Endothelial cell of umbilical vein (primary cell): ENCODE results near the gene SV2C. TPM values are rescaled to one million over a fixed set of nuclear protein-coding genes. Genes with fewer than 3 reads are reported as not detected.

Source experiments
- BruUV-seq: library from RNA; stranded (reverse); fragments of 400-500 nt; replicated peaks from 2 replicates; lab custom pipeline; 2021; lab: Mats Ljungman, UMichigan
- CTCF ChIA-PET: fragments of 300-600, 350-600 bp; sonication (Branson Sonifier 250); formaldehyde crosslinking; loops from one replicate; lab custom pipeline; 2021; ENCODE audit warnings: antibody characterized with exemption, inconsistent platforms; lab: Charles Lee
- POLR2A ChIA-PET: fragments of 300-600, 350-600 bp; sonication (Branson Sonifier 250); formaldehyde crosslinking; loops from one replicate; lab custom pipeline; 2021; ENCODE audit warnings: antibody characterized with exemption, inconsistent platforms; lab: Charles Lee
- DNase-seq: peaks from one replicate; pipeline ENCODE4 v3.0.0-alpha.2; 2011; ENCODE audit warnings: low read depth, low spot score
- FAIRE-seq: peaks from 2 replicates; lab custom pipeline; 2011; peaks lifted over from hg19 to GRCh38; lab: Jason Lieb, UNC
- H2AFZ ChIP-seq: 2 replicates; pipeline ENCODE4 v1.6.0; 2012; ENCODE audit warnings: low read depth, low read length, control low read depth, inconsistent platforms
- H3K27ac ChIP-seq: 2 replicates; pipeline ENCODE4 v1.5.1; 2011; ENCODE audit warnings: low read depth, mild to moderate bottlenecking, control low read depth, low read length, moderate library complexity; ENCODE audit not compliant: insufficient read depth
- H3K27me3 ChIP-seq, 2 experiments: 2 replicates each; pipeline versions ENCODE4 v1.6.0 to v1.6.1; 2011; ENCODE audit warnings: low read length in 2 of 2, mixed read lengths in 1 of 2; ENCODE audit not compliant: control insufficient read depth in 2 of 2, insufficient read depth in 2 of 2
- H3K36me3 ChIP-seq, 2 experiments: 2 replicates in 1 of 2; 3 replicates in 1 of 2; pipeline ENCODE4 v1.5.1; 2011; ENCODE audit warnings: low read length in 2 of 2, mild to moderate bottlenecking in 1 of 2, moderate library complexity in 1 of 2; ENCODE audit not compliant: control insufficient read depth in 2 of 2, insufficient read depth in 2 of 2; ENCODE audit errors: extremely low read depth in 1 of 2
- H3K4me1 ChIP-seq: 3 replicates; pipeline ENCODE4 v1.5.1; 2011; ENCODE audit warnings: mild to moderate bottlenecking, low read length; ENCODE audit not compliant: control insufficient read depth, insufficient read depth; ENCODE audit errors: extremely low read depth
- H3K4me2 ChIP-seq: 2 replicates; pipeline ENCODE4 v1.6.1; 2011; ENCODE audit warnings: low read length, control low read depth, mixed read lengths; ENCODE audit not compliant: insufficient read depth
- H3K4me3 ChIP-seq, 3 experiments: fragments of 200-600 bp in 1 of 3; sonication (generic), shearing (Covaris generic) in 1 of 3; replicated peaks in 1 of 3; 2 replicates each; pipeline ENCODE4 v1.5.1; 2011 to 2016; ENCODE audit warnings: control low read depth in 3 of 3, low read length in 3 of 3, mild to moderate bottlenecking in 2 of 3, inconsistent platforms in 1 of 3, low read depth in 1 of 3, moderate library complexity in 1 of 3; ENCODE audit not compliant: insufficient read depth in 1 of 3
- H3K79me2 ChIP-seq: 2 replicates; pipeline ENCODE4 v1.6.0; 2012; ENCODE audit warnings: low read length, inconsistent platforms; ENCODE audit not compliant: control insufficient read depth, insufficient read depth
- H3K9ac ChIP-seq: replicated peaks from 2 replicates; pipeline ENCODE3; 2011; ENCODE audit warnings: low read length, control low read depth; ENCODE audit not compliant: insufficient read depth; ENCODE audit errors: extremely low read depth
- H3K9me1 ChIP-seq: replicated peaks from 3 replicates; pipeline ENCODE4 v1.6.0; 2011; ENCODE audit warnings: mild to moderate bottlenecking, low read length; ENCODE audit not compliant: control insufficient read depth, insufficient read depth; ENCODE audit errors: extremely low read depth
- H3K9me3 ChIP-seq: replicated peaks from 2 replicates; pipeline ENCODE4 v1.5.1; 2012; ENCODE audit warnings: low read length, inconsistent platforms; ENCODE audit not compliant: control insufficient read depth, insufficient read depth
- H4K20me1 ChIP-seq: replicated peaks from 2 replicates; pipeline ENCODE3; 2011; ENCODE audit warnings: mild to moderate bottlenecking, low read length; ENCODE audit not compliant: control insufficient read depth, insufficient read depth; ENCODE audit errors: extremely low read depth
- CTCF ChIP-seq, 2 donors: IDR thresholded peaks; 1 replicate in 1 of 2; 2 replicates in 1 of 2; pipeline ENCODE4 v1.5.1; 2011; ENCODE audit warnings: low read length in 2 of 2, mild to moderate bottlenecking in 2 of 2, moderate library complexity in 2 of 2, control low read depth in 1 of 2, inconsistent platforms in 1 of 2, low read depth in 1 of 2; ENCODE audit not compliant: insufficient read depth in 1 of 2; ENCODE audit errors: extremely low read depth in 1 of 2
- EZH2 ChIP-seq: IDR thresholded peaks from 2 replicates; pipeline ENCODE4 v1.6.1; 2012; ENCODE audit warnings: borderline replicate concordance, low read depth, mild to moderate bottlenecking, moderate library complexity, low read length, inconsistent platforms; ENCODE audit not compliant: severe bottlenecking
- FOS ChIP-seq: IDR thresholded peaks from 2 replicates; pipeline ENCODE4 v1.6.1; 2011; ENCODE audit warnings: mild to moderate bottlenecking, low read length, moderate library complexity, borderline replicate concordance; ENCODE audit not compliant: insufficient read depth
- GATA2 ChIP-seq: IDR thresholded peaks from 2 replicates; pipeline ENCODE4 v1.7.0; 2011; ENCODE audit warnings: low read depth, mild to moderate bottlenecking, moderate library complexity, mixed read lengths, low read length; ENCODE audit not compliant: insufficient read length, insufficient read depth
- JUN ChIP-seq: IDR thresholded peaks from 2 replicates; pipeline ENCODE4 v1.6.1; 2011; ENCODE audit warnings: borderline replicate concordance, low read depth; ENCODE audit not compliant: insufficient read length, insufficient read depth
- MAX ChIP-seq: IDR thresholded peaks from 2 replicates; pipeline ENCODE4 v1.6.1; 2011; ENCODE audit not compliant: insufficient read depth, insufficient read length
- MYC ChIP-seq: IDR thresholded peaks from one replicate; pipeline ENCODE4 v1.6.1; 2011; ENCODE audit warnings: mild to moderate bottlenecking, low read depth, low read length
- POLR2A ChIP-seq: IDR thresholded peaks from 2 replicates; pipeline ENCODE4 v1.6.1; 2012; ENCODE audit warnings: low read depth, mild to moderate bottlenecking, control low read depth, low read length
- POLR2AphosphoS5 ChIP-seq: IDR thresholded peaks from 2 replicates; pipeline ENCODE4 v1.6.1; 2012; ENCODE audit warnings: low read depth, mild to moderate bottlenecking, control low read depth, low read length, moderate library complexity; ENCODE audit not compliant: insufficient read depth
- dilution Hi-C: fragments of 300-500 bp; cut with MboI; formaldehyde crosslinking; loops from one replicate; pipeline ENCODE4 v1.15.0; 2019; ENCODE audit warnings: low sequenced_read_pairs; ENCODE audit not compliant: extremely low pct_ligation_motif_present
- intact Hi-C: fragments of 100-400 bp; cut with micrococcal nuclease; formaldehyde crosslinking; loops from one replicate; pipeline ENCODE4 v1.10.0; 2022
- polyA plus RNA-seq, 4 experiments: library from polyadenylated mRNA; depleted of rRNA in 3 of 4; stranded (reverse) in 3 of 4; unstranded in 1 of 4; fragments of >200 nt; gene quantifications; 2 replicates each; pipeline versions ENCODE4 v1.2.1 to v1.2.3, GENCODE V29; 2011 to 2012; ENCODE audit warnings: missing spikeins in 1 of 4
- total RNA-seq: library from RNA; stranded (reverse); gene quantifications from 2 replicates; pipeline ENCODE4 v1.2.3, GENCODE V29; 2021

Gene SV2C
- total and polyA plus RNA-seq, 2 donors (not counting 3 experiments of a cell fraction or from before 2014, with no cell fraction given) = not detected

- FAIRE-seq (no peak), DNase-seq (no peak)
- Histone ChIP-seq H3K9ac (no peak overlapping the region), H3K79me2 (no peaks in the 10 kb centered on the region), H3K36me3 (no peaks in the 10 kb centered on the region), H3K9me3 (no peaks in the 10 kb centered on the region), H3K27ac (no peak overlapping the region), H3K4me2 (peak overlapping the region; percentile 74), H3K4me3 (no peak overlapping the region), H4K20me1 (no peaks in the 10 kb centered on the region), H2AFZ (no peak overlapping the region), H3K9me1 (no peaks in the 10 kb centered on the region), H3K4me1 (peaks cover 7% of the 10 kb centered on the region), H3K27me3 (peaks cover 34 to 51% of the 10 kb centered on the region in 2 experiments)
- intact Hi-C loops = loop anchor here (5.0 kb wide), 1 partner anchor 240 kb away; no protein-coding TSS in a partner anchor
- no TSS peak for BruUV-seq
- TF ChIP-seq GATA2 (no peak), POLR2AphosphoS5 (no peak), MAX (no peak), JUN (no peak), CTCF (IDR thresholded peaks at IDR 0.05; ENCODE audit: extremely low read depth in 1 of 2, insufficient read depth in 1 of 2, low read depth in 1 of 2, low read length in 2 of 2) (no peak), FOS (no peak), EZH2 (no peak), MYC (no peak), POLR2A (no peak)
- dilution Hi-C loops = no loop called here
- CTCF ChIA-PET = interaction anchor here (1.1 to 1.7 kb wide), 2 partner anchors 92 to 373 kb away, joined by 3 to 6 read pairs; no protein-coding TSS in a partner anchor
- POLR2A ChIA-PET = no interaction called here
Observed at GRCh38 chr5:76401801-76402250, 318.6 kb downstream of the SV2C start.
